ENCODE data around the gene TINCR.

Gene TINCR

DNA sequence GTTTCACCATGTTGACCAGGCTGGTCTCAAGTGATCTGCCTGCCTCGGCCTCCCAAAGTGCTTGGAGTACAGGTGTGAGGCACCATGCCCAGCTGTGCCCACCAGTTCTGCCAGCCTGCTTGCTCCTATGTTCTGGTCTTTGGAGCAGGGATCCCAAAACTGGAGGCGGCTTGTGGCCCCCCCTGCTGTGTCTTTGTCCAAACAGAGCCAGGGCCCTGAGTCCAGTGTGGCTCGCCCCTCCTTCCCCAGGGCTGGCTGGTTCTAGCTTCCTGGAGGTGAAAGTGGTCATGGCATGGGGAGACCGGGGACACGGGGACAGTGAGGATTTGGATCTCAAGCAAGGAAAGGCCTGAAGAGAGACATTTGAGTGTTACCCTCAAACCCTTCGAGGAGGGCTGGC lies 11.5 kb upstream of the TINCR start:
- Mint-ChIP-seq H3K9me3 (peaks cover 4% of the 10 kb centered on the region), H3K36me3 (peaks cover 20% of the 10 kb centered on the region), H3K4me1 (peaks cover 12% of the 10 kb centered on the region), H3K4me3 (no peak overlapping the region), H3K27ac (no peak overlapping the region), H3K27me3 (no peaks in the 10 kb centered on the region)
- no peak for ATAC-seq

DNA sequence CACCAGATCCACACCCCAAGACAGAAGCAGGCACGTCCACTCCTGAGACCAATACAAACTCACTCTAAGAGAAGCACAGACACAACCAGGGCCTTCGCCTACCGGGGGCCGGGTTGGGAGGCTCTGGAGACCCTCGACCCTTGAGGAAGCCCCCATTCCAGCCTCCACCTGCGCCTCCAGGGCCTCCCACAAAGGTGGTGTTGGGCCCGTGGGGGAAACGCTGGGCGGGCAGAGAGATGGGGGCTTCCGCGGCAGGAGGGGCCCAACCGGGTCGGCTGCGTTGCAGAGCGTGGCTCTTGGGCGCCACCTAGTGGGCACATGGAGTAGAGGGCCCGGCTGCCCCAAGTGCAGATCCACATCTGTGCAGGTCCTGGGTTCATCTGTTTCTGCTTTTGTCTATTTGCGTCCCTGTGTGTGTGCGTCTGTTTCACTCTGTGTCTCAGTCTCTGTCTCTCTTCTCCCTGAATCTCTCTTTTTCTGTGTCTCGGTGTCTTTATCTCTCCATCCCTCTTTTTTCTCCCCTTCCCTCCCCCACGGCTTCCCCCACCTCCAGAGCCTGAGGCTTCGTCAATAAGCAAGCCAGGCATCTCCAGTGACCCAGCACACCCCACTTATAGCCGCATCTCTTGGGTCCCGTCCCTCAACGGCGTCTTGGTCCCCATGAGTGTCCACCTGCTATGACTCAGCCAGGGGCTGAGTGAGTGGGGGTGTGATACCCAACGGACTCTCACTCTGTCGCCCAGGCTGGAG lies 10.5 kb upstream of the TINCR start:
- Mint-ChIP-seq H3K36me3 (peaks cover 20% of the 10 kb centered on the region), H3K4me1 (peaks cover 12% of the 10 kb centered on the region), H3K9me3 (peaks cover 4% of the 10 kb centered on the region), H3K27ac (no peak overlapping the region), H3K27me3 (no peaks in the 10 kb centered on the region), H3K4me3 (no peak overlapping the region)
- ATAC-seq, result peak; percentile 83

DNA sequence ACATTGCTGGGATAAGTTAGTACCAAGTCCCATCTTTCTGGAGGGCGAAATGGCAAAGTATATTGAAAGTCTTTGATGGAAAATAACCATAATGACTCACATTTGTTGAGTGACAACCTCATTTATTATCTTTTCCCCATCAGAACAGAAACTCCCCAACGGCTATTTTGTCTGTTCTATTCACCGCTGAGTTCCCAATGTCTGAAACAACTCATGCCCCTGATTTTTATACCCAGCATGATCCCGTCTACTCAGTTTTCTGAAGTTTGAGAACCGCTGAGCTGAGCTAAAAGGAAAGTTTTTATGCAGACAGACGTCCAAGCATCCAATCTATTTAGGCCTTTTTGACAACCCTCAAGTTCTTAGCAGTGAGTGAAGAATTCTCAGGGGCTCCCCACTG lies 7.8 kb upstream of the TINCR start:
- H3K36me3 Mint-ChIP-seq, result peaks cover 14% of the 10 kb centered on the region
- H3K9me3 Mint-ChIP-seq, result peaks cover 4% of the 10 kb centered on the region
- H3K27ac Mint-ChIP-seq, result no peak overlapping the region
- ATAC-seq, result no peak
- no peak overlapping the region for H3K4me3 Mint-ChIP-seq
- H3K27me3 Mint-ChIP-seq, result no peaks in the 10 kb centered on the region
- peaks cover 12% of the 10 kb centered on the region for H3K4me1 Mint-ChIP-seq

DNA sequence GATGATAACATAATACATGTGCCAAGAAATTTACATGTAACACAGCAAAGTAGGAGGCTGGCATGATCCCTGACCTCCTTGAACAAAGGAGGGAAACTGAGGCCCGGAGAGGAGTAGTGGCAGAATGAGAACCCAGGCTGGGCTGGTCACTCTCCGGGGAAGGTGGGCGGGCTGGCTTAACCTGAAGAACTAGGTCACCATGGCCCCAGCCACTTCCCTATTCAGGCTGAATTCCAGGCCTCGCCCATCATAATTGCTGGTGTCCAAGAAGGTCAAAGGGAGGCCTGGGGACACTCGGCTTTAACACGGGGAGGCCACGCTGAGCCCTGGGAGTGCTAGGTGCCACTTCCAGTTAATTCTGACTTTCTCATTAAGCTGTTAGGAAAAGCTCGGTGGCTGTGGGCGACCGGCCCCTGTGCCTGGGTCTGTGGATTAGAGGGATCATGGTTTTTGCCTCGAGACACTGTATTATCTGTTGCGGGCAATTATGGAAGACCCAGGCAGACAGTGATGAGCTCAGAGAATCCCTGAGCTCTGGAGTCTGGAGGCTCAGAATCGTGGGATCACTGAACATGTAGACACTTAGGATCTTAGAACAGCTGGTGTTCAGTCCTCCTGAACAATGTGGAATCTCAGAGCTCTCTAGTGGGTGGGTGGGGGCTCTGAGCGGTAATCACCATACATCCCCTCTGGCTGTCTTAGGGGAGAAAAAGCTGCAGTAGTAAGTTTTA lies 5.0 kb upstream of the TINCR start:
- Mint-ChIP-seq H3K27me3 (no peaks in the 10 kb centered on the region), H3K4me3 (no peak overlapping the region), H3K27ac (no peak overlapping the region), H3K36me3 (peaks cover 7% of the 10 kb centered on the region), H3K9me3 (peaks cover 4% of the 10 kb centered on the region), H3K4me1 (peaks cover 2% of the 10 kb centered on the region)
- ATAC-seq, result no peak

DNA sequence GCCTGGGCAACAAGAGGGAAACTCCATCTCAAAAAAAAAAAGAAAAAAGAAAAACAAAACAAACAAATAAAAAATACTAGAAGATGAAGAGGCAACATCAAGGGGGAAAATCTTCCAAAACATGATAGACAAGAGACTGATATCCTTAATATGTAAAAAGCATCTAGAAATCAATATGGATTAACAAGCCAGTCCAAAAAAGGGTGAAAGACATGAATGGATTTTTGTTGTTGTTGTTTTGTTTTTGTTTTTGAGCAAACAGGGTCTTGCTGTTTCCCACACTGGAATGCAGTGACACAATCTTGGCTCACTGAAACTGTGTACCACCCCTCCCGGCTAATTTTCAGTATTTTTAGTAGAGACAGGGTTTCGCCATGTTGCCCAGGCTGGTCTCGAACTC lies 4.0 kb upstream of the TINCR start:
- no peak overlapping the region for H3K27ac Mint-ChIP-seq
- H3K4me3 Mint-ChIP-seq, result no peak overlapping the region
- no peak for ATAC-seq

DNA sequence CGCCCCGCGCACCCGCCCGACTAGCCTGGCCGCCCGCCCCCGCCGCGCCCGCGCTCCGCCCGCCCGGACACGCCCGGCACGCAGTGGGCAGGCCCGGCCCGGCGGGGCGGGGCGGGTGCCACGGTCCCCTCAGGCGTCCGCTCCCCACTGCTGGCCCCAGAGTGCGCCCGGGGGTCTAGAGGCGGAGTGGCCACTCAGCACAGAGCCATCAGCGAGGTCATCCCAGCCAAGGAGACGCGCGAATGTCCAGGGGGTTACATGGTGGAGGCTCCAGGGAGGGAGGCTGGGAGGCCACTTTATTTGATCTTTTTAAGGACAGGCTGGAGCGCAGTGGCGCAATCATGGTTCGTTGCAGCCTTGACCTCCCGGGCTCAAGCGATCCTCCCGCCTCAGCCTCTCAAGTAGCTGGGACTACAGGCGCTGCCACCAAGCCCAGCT lies 236 bp upstream of the TINCR start:
- H3K9me3 Mint-ChIP-seq, result peaks cover 3% of the 10 kb centered on the region
- no peaks in the 10 kb centered on the region for H3K36me3 Mint-ChIP-seq
- H3K27ac Mint-ChIP-seq, result no peak overlapping the region
- H3K4me1 Mint-ChIP-seq, result no peaks in the 10 kb centered on the region
- no peak overlapping the region for H3K4me3 Mint-ChIP-seq
- peaks cover 6% of the 10 kb centered on the region for H3K27me3 Mint-ChIP-seq
- ATAC-seq, result peak; percentile 36

More for the DNA sequence above, 4.0 kb upstream of the TINCR start:
- peaks cover 4% of the 10 kb centered on the region for H3K9me3 Mint-ChIP-seq
- H3K36me3 Mint-ChIP-seq, result peaks cover 7% of the 10 kb centered on the region
- no peaks in the 10 kb centered on the region for H3K4me1 Mint-ChIP-seq
- H3K27me3 Mint-ChIP-seq, result no peaks in the 10 kb centered on the region

DNA sequence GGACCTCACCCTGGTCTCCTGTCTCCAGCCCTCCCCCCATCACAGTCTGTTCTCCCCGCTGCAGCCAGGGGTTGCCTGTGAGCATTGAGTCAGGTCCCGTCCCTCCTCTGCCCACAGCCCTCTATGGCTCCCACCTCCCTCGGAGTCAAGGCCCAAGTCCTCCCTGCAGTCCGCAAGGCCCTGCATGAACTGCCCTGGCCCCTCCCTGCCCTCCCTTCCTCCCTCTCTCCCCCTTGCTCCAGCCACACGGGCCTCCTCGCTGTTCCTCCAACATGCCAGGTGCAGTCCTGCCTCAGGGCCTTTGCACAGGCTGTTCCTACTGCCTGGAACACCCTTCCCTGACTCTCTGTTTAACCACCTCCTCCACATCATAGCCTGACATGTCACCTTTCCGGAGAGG lies 2.8 kb downstream of the TINCR start:
- no peak overlapping the region for H3K4me3 Mint-ChIP-seq
- H3K27ac Mint-ChIP-seq, result no peak overlapping the region
- H3K27me3 Mint-ChIP-seq, result peaks cover 37% of the 10 kb centered on the region
- no peak for ATAC-seq
- H3K4me1 Mint-ChIP-seq, result no peaks in the 10 kb centered on the region
- H3K9me3 Mint-ChIP-seq, result peaks cover 6% of the 10 kb centered on the region
- peaks cover 6% of the 10 kb centered on the region for H3K36me3 Mint-ChIP-seq

DNA sequence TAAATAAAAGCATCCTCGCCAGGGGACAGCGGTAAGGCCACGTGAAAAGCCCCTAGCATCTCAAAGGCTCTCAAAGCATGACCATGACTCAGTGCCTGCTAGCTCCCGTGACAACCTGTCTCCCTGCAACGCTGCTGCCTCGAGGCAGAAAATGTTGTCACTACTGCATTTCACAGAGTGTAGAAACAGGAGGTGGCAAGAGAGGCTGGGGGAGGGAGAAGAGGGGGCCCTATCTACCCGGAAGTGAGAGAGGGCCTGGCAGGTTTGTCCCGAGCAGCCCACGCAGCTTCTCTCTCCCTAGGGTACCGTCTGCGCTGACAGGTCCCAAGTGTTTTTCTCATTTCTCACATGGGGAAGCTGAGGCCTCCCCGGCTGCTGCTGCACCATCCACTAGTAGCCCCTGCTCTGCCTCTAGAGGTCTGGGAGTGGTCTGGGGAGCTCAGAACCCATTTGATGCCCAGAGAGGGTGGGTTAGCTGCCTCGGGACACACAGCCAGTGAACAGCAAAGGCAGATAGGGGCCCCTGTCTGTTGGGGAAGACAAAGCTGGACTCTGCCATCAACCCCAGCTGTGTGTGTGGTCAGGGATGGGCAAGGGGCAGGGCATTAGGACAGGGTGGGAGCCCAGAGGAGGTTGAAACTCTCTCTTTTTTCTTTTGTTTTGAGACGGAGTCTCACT lies 3.7 kb downstream of the TINCR start:
- peak; percentile 64 for ATAC-seq
- Mint-ChIP-seq H3K9me3 (peaks cover 6% of the 10 kb centered on the region), H3K36me3 (peaks cover 6% of the 10 kb centered on the region), H3K4me3 (no peak overlapping the region), H3K4me1 (no peaks in the 10 kb centered on the region), H3K27me3 (peaks cover 40% of the 10 kb centered on the region), H3K27ac (no peak overlapping the region)

DNA sequence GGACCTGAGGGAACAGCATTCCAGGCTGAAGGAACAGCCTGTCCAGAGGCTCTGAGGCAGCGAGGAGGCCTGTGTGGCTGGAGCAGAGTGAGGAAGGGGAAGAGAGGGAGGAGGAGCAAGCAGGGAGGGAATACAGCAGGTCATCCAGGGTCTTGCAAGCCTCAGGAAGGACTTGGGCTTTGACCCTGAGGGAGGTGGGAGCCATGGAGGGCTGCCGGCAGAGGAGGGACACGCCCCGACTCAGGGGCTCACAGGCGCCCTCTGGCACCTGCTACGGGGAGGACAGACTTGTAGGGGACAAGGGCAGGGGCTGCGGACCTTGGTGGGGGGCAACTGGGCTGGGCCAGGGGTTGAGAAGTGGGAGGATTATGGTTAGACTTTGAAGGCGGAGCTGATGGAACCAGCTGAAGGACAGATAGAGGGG lies 4.7 kb downstream of the TINCR start:
- H3K4me1 Mint-ChIP-seq, result no peaks in the 10 kb centered on the region
- peaks cover 6% of the 10 kb centered on the region for H3K36me3 Mint-ChIP-seq
- no peak overlapping the region for H3K27ac Mint-ChIP-seq
- no peak overlapping the region for H3K4me3 Mint-ChIP-seq
- peaks cover 49% of the 10 kb centered on the region for H3K27me3 Mint-ChIP-seq
- ATAC-seq, result no peak
- H3K9me3 Mint-ChIP-seq, result peaks cover 12% of the 10 kb centered on the region

DNA sequence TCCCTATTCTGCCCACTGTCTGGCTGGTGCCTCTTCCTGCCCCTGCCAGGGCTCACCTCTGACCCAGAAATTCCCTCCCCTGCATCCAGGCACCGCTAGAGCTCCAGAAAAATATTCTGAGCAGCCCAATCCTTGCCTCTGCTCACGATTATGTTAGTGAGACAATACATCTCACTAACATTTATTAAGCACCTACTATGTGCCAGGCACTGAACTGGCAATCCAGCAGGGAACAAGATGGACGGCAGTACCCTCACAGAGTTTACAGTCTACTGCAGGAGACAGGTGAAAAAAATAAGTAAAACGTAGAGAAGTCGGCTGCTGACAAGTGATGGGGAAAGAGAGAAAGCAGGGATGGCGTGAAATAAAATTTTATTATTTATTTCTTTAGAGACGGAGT lies 5.5 kb downstream of the TINCR start:
- Mint-ChIP-seq H3K4me3 (no peak overlapping the region), H3K27me3 (peaks cover 56% of the 10 kb centered on the region), H3K4me1 (no peaks in the 10 kb centered on the region), H3K27ac (no peak overlapping the region), H3K36me3 (peaks cover 6% of the 10 kb centered on the region), H3K9me3 (peaks cover 12% of the 10 kb centered on the region)
- no peak for ATAC-seq

DNA sequence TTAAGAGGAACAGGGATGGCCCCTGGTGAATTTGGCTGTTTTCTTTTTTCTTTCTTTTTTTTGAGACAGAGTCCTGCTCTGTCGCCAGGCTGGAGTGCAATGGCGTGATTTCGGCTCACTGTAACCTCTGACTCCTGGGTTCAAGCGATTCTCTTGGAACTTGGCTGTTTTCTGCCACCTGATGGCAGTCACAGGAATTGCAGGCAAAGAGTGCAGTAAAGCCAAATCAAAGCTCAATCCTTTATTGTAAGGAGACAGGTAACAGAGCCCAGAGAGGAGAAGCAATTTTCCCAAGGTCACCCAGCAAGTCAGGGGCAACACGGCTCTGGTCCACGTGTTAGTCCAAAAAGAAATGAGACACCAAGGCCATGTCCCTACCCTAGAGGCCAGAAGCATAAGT lies 6.2 kb downstream of the TINCR start:
- Mint-ChIP-seq H3K9me3 (peaks cover 12% of the 10 kb centered on the region), H3K4me1 (no peaks in the 10 kb centered on the region), H3K4me3 (no peak overlapping the region), H3K27me3 (peaks cover 64% of the 10 kb centered on the region), H3K36me3 (peaks cover 6% of the 10 kb centered on the region), H3K27ac (no peak overlapping the region)
- ATAC-seq, result no peak

DNA sequence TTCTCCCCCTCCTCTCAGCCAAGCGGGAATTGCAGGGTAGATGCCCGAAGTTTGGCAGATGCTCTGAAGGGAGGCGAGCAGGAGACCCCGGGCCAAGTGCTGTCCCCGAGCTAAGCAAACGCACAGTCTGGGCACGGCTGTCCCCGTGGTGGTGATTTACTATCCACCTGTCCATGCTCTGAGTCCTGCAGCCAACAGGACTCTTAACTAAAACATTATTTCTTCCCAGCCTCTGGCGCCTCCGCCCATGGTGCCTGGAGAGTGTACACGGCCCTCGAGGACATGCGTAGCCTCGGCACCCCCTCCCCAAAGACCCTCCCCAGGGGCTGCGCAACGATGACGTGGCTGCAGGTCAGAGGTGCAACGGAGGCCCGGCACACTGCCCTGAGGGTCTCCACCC lies 7.6 kb downstream of the TINCR start:
- no peak overlapping the region for H3K27ac Mint-ChIP-seq
- H3K27me3 Mint-ChIP-seq, result peaks cover 67% of the 10 kb centered on the region
- no peak for ATAC-seq
- H3K4me3 Mint-ChIP-seq, result no peak overlapping the region
- peaks cover 6% of the 10 kb centered on the region for H3K36me3 Mint-ChIP-seq
- H3K4me1 Mint-ChIP-seq, result no peaks in the 10 kb centered on the region
- peaks cover 10% of the 10 kb centered on the region for H3K9me3 Mint-ChIP-seq

DNA sequence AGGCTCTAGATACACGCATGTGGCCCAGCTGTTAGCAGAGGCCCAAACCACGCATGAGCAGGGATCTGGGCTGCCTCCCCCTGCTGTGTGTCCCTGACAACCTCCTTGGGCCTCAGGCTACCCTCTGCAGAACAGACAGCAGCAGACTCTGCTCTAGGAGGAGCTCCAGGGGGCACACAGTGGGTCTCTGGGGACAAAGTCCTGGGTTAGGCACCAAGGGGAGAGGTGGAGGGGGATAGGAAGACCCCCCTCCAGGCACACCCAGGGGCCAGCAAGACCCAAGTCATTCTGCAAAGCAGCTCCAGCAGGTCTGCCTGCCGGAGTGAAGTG lies 8.0 kb downstream of the TINCR start:
- H3K4me3 Mint-ChIP-seq, result no peak overlapping the region
- no peak for ATAC-seq
- no peaks in the 10 kb centered on the region for H3K4me1 Mint-ChIP-seq
- H3K36me3 Mint-ChIP-seq, result peaks cover 6% of the 10 kb centered on the region
- H3K27me3 Mint-ChIP-seq, result peaks cover 67% of the 10 kb centered on the region
- H3K27ac Mint-ChIP-seq, result no peak overlapping the region
- peaks cover 9% of the 10 kb centered on the region for H3K9me3 Mint-ChIP-seq

DNA sequence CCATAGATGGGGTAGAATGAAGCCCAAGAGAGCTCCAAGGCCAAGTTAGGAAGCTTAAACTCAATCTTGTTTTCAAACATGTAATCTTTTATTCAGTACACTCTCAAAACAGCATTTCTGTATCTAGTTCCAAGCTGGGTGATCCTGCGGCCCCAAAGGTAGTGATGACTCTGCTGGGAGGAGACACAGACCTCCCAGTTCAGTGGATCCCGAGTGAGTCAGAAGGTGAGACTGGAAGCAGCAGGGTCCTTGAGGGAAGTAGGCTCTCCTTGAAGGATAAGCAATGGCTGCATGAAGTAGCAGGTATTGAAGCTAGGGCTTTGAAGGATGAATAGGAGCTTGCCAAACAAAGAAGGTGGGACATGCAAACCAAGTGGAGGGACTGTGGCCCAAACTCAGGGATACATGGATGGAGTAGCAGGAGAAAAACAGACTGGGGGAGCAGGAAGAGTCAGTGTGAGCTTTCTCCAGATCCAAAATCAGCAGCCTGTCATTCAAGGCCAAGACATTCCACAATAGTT lies 9.6 kb downstream of the TINCR start:
- H3K9me3 Mint-ChIP-seq, result peaks cover 9% of the 10 kb centered on the region
- H3K36me3 Mint-ChIP-seq, result peaks cover 6% of the 10 kb centered on the region
- H3K27me3 Mint-ChIP-seq, result peaks cover 63% of the 10 kb centered on the region

DNA sequence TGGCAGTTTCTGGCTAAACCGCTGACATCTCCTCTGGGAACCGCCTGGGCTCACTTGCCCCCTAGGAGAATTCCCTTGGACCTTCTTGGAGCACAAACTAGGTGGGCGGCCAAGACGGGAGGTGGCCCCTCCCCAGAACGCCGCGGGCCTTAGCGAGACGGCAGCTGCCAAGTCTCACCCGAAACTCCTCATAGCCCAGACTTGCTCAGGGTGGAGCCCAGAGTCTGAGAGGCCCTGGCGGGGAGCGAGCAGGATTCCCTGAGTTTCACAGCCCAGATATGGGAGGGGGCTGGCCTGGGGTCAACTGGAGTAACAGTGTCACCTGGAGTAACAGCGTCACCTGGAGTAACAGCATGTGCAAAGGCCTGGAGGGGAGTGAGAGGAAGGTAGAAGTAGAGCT lies 10.1 kb downstream of the TINCR start:
- no peak for ATAC-seq
- Mint-ChIP-seq H3K36me3 (peaks cover 6% of the 10 kb centered on the region), H3K9me3 (peaks cover 9% of the 10 kb centered on the region), H3K4me3 (no peak overlapping the region), H3K4me1 (no peaks in the 10 kb centered on the region), H3K27ac (no peak overlapping the region), H3K27me3 (peaks cover 58% of the 10 kb centered on the region)

More for the DNA sequence above, 9.6 kb downstream of the TINCR start:
- no peak overlapping the region for H3K4me3 Mint-ChIP-seq
- ATAC-seq, result no peak
- no peak overlapping the region for H3K27ac Mint-ChIP-seq
- no peaks in the 10 kb centered on the region for H3K4me1 Mint-ChIP-seq
